Omental fat pad (tissue), 4 donors: ENCODE data around the gene COL1A1. TPM values are rescaled to one million over a fixed set of nuclear protein-coding genes. Genes with fewer than 3 reads are reported as not detected.

Experiments
- ATAC-seq: fragments of 150-250 bp; one replicate; pipeline ENCODE4 v1.9.1; 2016; ENCODE audit warnings: mild to moderate bottlenecking, moderate library complexity; ENCODE audit not compliant: low FRiP score
- DNase-seq: peaks from one replicate; pipeline ENCODE4 v3.0.0-alpha.2; 2019; ENCODE audit warnings: low spot score
- CTCF ChIP-seq, 3 donors: fragments of 450-650 bp; IDR thresholded peaks; one replicate each; pipeline ENCODE4 v1.5.1; 2016 to 2017; ENCODE audit warnings: antibody characterized with exemption in 3 of 3, mild to moderate bottlenecking in 3 of 3, moderate library complexity in 2 of 3
- total RNA-seq, 4 donors: library from RNA; depleted of rRNA; stranded (reverse); fragments of >200 nt; gene quantifications; one replicate each; pipeline ENCODE4 v1.1.0, GENCODE V29; 2016

The COL1A1 gene
- total RNA-seq, 4 donors from 2014 or later: 21.2 to 57.9 (median 43.6) TPM

- DNase-seq: no peak
- no peak for TF ChIP-seq CTCF (IDR thresholded peaks at IDR 0.05)
- no peak for ATAC-seq
Measured at GRCh38 chr17:50184611-50185398, 16.6 kb downstream of the COL1A1 start.

GRCh38 chr17:50184064-50184463, 17.4 kb downstream of the COL1A1 start:
- TF ChIP-seq CTCF (IDR thresholded peaks at IDR 0.05): no peak
- DNase-seq: no peak
- ATAC-seq: no peak

GRCh38 chr17:50183421-50183994, 17.9 kb downstream of the COL1A1 start:
- no peak for TF ChIP-seq CTCF (IDR thresholded peaks at IDR 0.05)
- no peak for ATAC-seq
- no peak for DNase-seq

- TF ChIP-seq CTCF (IDR thresholded peaks at IDR 0.05): no peak
- DNase-seq (no peak), ATAC-seq (no peak)
Measured at GRCh38 chr17:50182783-50183420, 18.5 kb downstream of the COL1A1 start.

- ATAC-seq (no peak), DNase-seq (no peak)
- TF ChIP-seq CTCF (IDR thresholded peaks at IDR 0.05): no peak
Measured at GRCh38 chr17:50181591-50182560, 19.6 kb downstream of the COL1A1 start.

GRCh38 chr17:50181144-50181543, 20.3 kb downstream of the COL1A1 start:
- TF ChIP-seq CTCF (IDR thresholded peaks at IDR 0.05): no peak
- DNase-seq (no peak), ATAC-seq (no peak)
